Inflammatory macrophage (primary cell): ENCODE results near the gene HVCN1.

Experiments used
- DNase-seq, 2 donors: peaks; one replicate each; pipeline ENCODE4 v3.0.0-alpha.2; 2020 to 2022

The HVCN1 gene

GRCh38 chr12:110613771-110614684 lies 74.9 kb downstream of the HVCN1 start, which contains the start of gene TCTN1:
TCTN1 (plus strand) TSS chr12:110614129; CDS start chr12:110614183, 54 bp downstream.
- peak; percentile 95 to 97 for DNase-seq

DNA sequence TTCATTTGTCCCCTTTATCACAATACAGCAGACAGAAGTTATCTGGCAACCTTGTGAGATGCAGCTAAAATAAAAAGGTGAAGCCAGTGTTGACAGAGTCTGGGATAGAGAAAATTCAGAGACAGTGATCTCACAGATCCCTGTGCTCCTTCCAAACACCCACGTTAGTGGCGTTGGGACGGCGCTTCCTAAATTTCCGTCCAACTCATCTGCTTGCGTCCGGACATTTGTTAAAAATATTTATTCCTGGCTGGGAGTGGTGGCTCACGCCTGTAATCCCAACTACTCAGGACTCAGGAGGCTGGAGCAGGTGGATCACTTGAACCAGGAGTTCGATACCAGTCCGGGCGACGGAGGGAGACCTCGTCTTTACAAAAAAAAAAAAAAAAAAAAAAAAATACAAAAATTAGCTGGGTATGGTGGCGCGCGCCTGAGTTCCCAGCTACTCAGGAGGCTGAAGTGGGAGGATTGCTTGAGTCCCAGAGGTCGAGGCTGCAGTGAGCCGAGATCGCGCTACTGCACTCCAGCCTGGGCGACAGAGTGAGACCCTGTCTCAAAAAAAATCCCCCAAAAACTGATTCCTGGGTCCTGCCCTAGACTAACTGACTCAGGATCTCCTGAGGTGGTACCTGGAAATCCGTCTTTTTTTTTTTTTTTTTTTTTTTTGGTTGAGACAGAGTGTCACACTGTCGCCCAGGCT lies 75.7 kb downstream of the HVCN1 start:
- DNase-seq = no peak

- no peak for DNase-seq
These were observed 82.7 kb downstream of the HVCN1 start for GRCh38 chr12:110606253-110606611.

GRCh38 chr12:110602085-110602814 lies 86.7 kb downstream of the HVCN1 start:
- DNase-seq = peak; percentile 69 to 74

GRCh38 chr12:110600254-110600653 lies 88.7 kb downstream of the HVCN1 start:
- peak; percentile 62 to 90 for DNase-seq

GRCh38 chr12:110599334-110599733 lies 89.6 kb downstream of the HVCN1 start:
- DNase-seq = peak; percentile 31 to 62
